Inflammatory macrophage treated with lipopolysaccharide for 1 hour (primary cell): Measurements from ENCODE around the gene FGF10.

ENCODE experiments used
- DNase-seq, 2 donors: peaks; one replicate each; pipeline ENCODE4 v3.0.0-alpha.2; 2020 to 2022

Gene FGF10

DNA sequence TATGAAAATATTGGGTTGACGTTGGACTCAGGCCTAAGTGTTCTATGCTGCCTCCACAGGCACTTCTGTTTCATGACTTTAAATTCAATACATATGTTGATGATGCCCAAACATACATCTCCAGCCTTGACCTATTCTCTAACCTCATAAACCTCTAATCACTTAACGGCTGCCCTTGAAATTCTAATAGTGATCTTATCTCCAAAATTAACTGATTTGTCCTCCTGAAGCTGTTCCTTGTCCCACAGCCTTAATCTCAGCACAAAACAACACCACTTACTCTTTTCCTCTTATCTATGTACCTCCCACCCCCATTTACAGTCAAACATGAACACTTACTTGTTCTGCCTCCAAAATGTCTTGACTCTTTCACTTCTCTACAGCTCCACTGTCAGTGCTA is 43.3 kb downstream of the FGF10 start:
- DNase-seq: no peak

DNA sequence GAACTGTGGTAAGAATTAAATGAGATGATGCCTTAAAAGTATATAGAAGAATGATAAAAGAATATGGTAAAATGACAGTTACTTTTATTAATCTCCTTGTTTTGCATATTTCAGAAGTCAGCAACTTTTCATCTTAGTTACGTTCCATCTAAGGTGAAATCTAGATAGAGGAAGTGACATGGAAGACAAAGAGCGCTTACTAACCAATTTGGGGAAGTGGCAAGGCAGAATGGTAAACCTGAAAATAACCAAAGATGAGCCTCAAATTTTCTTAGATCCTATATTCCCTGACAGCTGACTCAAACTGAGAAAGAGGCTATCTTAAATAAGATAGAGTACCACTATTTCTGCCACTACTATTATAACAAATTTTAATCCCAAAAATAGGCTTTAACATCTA is 52.5 kb downstream of the FGF10 start:
- no peak for DNase-seq

DNA sequence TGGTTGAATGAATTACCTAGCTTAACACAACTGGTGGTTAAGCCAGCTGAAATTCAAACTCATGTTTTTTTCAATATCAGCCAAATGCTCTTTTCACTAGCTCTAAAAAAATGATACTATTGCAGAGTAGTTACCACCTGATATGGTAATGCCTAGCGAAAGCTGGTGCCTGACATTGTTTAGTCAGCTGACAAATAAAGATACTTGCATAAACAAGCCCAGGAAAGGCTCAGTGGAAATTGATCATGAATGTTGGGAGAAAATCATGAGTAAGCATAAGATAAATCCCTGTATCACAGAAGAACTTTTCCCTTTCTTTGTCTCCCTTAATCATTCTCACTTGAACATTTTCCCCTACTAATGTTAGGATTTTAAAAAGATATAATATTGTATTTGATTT is 54.6 kb downstream of the FGF10 start:
- DNase-seq: no peak

DNA sequence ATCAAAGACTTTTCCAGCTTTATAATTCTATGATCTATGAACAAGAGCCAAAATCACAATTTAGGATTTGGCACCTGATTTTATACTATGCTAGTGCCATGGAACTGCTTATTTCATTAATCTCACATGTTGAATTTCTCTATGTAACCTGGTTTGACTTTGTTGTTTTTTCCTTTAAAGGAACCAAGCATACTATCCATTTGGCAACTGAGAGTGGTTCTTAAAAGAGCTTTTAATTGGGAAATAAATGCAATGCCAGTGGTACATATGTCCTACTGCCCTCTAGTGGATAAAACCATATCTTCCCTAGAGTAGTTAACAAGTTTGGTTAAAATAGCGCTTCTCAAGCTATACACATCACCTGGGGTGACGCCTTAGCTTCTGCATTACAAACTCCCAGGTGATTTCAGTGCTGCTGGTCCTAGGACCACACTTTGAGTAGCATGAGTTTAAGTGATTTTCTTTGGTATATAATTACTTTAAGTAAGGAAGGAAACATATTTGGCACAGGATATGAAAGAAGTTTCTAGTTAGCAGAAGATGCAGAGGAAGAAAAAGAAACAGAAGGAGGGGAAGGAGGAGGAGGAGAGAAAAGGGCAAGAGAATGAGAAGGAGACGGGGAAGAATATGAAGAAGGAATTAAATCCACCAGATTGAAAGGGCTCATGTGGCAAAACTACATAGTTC is 56.8 kb downstream of the FGF10 start:
- DNase-seq: peak; percentile 1 to 54

DNA sequence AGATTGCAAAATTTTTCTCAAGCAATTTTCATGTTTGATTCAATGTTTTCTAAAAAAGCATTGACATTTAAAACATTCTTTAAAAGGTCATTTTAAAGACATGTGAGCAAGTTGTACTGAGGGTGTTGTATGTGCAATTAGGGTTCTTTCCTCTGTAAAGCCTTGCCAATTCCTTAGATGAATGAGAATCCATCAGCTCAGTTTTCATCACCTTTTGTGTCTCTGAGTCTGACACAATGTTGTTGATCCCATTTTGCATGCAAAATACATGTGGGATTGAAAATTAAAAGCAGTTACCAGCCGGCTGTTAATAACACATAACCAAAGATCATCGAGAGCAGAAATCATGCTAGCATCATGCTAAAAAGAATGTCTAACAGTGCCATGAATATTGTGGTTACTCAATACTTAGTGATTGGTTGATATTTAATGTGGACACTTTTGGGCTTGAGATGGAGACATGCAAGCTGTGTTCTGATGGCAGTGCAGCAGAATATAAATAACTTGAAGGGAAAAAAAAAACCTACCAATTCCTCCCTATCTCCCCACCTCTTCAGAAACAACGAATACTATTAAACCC is 57.7 kb downstream of the FGF10 start:
- no peak for DNase-seq

DNA sequence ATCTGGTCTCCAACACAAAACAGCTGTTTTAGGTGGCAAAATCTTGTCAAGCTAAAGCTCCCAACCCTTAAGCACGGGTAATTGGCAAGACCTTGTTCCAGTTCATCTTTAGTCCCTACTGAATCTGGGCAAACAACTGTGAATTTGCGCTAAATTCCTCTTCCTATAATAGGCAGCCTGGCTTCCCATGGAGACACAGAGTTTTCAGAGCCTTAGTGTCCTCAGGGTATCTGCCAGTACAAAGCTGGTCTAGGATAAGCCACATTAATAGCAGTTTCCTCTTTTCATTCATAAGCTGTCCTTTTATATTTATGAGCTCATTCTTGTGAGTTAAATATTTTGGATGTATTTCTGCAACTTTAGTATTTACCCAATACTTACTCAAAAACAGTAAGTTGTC is 59.5 kb downstream of the FGF10 start:
- no peak for DNase-seq

DNA sequence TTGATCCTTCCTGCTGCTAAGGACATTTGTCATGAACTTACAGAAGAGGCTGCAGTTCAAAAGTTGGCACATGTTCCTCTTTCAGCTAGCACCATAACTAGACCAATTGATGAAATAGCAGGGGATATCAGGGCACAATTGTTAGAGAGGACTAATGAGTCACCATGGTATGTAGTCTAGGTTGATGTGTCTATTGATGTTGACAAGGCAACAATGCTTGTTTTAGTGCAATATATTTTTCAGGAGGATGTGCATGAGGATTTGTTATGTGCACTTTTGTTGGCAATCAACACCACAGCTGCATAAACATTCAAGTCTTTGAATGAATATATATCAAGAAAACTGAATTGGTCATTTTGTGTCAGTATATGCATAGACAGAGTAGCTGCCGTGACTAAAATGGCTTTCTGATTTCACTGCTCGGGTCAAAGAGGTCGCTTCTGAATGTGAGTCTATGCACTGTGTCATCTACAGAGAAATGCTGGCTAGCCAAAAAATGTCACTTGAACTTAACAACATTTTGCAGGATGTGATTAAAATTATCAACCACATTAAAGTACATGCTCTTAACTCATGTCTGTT is 68.0 kb downstream of the FGF10 start:
- no peak for DNase-seq

DNA sequence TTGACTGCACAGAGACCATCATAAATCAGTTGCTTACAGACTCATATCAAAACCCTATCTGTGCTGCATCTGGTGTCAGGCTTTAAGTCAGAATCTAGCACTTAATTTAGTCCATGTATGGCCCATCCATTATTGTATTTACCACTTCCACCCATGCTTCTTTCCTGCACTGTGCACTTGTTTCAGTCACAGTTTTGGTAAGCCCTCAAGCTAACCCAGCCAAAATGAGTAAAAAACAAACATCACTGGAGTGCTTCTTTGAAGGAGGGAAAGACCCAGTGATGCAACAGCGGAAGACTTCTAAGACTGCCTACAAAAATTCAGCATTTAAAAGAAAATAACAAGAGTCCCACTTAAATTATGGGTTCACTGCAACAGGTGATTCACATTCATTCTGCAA is 69.0 kb downstream of the FGF10 start:
- no peak for DNase-seq

DNA sequence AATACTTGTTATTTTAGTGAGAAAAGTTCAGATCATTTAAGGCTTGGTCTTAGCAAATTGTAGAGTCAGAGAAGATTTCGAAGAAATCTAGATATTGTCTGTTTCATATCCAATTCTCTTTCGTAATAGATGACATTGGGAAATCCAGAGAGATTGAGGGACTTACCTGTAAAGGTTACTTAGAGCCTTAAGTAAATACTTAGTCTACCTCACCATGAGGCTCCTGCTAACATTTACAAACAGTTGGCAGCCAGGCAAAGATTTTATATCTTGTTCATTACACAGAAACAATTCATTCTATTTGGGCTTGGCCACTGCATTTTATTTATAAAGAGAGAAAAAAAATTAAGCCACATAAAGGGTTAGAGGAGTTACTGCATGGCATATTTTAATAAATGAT is 70.3 kb downstream of the FGF10 start:
- DNase-seq: no peak

DNA sequence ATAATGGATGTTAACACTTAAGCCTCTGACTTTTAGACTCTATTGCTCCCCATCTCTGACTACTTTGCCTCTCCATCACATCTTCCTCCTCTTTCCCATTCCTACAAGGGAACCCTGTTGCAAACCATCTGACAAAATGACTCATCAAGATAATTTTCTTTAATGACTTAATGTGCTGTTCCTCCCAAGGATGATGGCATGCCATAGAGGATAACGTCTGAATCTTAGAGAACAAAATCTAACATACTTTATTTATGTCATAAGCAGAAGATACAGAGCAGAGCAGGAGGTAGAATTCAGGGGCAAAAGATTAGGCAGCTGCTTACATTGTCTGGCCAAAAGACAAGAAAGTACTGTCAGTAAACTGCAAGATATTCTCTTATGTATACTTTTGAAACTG is 76.8 kb downstream of the FGF10 start:
- DNase-seq: no peak

DNA sequence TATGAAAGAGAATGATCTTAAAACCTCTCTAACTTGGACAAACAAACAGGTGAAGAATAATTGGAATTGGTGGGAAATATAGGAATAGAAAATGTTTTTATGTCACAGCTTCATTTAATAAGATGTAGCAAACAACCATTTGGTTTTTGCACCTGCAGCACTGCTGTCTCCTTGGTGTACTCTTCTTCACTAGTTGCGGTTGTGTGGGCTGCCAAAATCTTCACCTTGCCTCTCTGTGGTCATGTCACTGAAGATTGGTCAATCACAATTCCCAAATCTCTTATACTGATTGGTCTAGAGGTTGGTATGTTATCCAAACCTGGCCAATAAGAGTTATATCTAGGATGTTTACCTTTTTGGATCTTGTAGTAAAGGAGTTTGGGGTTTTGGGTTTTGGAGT is 88.7 kb downstream of the FGF10 start:
- no peak for DNase-seq

DNA sequence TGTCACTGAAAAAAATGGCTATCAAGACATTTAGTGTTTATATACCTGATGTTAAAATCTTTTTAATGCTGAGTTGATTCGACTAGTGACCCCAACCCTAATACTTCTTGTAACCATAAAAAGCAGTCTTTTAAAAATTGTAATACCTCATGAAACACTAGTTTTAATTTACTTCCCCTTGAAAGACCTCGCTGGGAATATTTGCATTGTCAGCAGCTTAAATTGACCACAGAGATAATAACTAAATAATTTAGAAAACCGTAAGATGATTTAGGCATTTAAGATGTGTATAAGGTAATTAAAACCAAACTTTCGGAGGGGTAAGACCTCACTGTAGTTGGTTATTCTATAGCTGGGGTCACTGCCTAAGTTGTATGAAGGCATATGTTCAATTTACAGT is 89.8 kb downstream of the FGF10 start:
- no peak for DNase-seq

DNA sequence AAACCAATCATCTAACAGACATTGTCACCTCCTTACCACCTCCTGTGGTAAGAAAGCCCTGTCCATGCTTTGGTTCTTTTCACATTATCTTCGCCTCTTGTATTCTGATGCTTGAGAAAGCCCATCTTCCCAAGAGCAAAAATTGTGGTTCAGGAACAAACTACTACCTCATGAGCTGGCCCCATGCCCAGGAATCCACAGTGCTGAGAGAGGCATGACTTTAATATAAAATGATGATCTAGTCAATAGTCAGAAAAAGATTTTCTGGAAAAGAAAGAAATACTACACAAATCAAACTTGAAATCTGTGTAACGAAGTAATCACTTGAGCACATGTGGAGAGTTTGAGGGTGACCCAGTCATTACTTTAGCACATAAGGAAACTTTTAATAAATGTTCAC is 94.7 kb downstream of the FGF10 start:
- DNase-seq: no peak

DNA sequence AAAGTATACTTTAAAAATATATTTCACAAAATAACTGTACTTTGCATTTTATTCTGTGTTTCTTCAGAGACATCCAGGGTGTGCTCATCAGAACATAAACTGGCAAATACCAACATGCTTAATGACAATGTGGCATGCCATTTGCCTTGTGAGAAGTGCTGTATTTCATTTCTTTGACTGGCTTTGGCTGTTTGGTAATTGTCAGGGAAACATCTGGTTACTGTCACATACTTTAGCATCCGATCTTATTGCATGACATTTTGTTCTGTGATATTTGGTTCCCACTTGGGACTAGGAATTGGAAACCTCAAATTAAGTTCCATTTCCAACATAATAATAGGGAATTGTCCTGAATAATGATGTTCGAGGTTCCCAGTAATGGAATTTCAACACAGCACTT is 96.5 kb downstream of the FGF10 start:
- no peak for DNase-seq

DNA sequence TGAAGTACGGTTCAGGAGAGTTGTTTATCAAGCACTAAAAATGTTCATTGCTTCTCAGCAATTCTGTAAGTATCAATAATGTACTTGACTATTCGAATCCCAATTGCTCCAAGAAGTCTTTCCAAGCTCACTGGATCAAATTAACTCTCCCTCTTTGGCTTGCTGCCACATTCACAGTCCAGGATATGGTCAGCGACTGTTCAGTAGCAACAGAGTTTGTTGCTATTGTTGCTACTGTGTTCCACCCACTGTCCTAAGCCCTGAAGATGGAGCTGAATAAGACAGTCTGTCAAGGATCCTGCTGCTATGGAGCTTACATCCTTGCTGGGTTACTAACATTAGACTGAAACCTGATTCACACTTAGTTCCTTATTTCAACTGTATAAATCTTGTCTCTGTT is 110.8 kb downstream of the FGF10 start:
- no peak for DNase-seq

DNA sequence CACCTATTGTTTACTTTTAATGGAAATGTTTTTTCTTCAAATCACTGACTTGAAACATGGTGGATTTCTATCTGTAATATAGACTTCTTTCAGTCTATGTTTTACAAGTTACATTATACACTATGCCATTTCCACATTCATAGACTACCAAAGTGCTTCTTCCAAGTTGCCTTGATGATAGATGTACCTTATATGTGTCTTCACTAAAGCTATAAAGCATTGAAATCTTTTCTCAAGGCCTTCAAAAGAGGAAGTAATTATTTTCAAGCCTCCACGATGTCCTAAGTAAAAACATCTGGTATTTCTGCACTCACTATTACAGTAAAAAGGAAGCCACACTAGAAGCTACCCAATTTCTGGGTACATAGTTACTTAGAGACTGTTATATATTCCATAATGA is 113.3 kb downstream of the FGF10 start:
- DNase-seq: no peak

DNA sequence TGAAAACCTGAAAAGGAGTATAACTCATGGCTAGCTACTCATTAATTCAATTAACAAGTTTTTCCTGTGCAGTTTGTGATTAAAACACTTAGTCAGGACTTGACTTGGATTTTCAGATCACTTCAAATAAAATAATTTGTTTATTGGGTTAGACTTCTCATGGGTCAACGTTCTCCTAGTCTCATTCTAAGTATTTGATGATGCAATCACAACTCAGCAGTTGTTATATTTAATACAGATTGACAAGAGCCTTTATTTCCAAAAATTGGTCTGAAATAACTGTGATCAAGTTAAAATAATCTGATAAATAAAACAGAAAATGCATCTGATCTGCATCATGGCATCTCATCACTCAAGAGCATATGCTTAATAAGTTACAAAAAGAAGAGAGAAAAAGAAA is 113.9 kb downstream of the FGF10 start:
- DNase-seq: no peak

DNA sequence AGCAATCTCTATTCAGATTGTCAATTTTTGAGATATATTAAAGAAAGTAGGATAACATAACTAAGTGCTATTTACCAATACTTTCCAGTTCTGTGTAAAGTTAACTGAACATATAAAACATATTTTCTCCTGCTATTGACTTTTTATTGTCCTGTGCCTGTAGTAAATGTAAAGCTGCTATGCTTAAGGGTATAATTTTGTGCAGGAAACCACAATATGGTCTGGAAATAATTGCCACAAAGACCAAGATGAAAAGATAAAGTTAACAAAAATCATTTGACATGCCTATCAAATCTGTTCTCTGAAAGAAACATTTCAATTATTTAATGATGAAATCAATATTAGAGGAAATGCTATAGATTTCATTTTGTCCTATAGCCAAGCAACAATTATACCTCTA is 121.3 kb downstream of the FGF10 start:
- DNase-seq: no peak

DNA sequence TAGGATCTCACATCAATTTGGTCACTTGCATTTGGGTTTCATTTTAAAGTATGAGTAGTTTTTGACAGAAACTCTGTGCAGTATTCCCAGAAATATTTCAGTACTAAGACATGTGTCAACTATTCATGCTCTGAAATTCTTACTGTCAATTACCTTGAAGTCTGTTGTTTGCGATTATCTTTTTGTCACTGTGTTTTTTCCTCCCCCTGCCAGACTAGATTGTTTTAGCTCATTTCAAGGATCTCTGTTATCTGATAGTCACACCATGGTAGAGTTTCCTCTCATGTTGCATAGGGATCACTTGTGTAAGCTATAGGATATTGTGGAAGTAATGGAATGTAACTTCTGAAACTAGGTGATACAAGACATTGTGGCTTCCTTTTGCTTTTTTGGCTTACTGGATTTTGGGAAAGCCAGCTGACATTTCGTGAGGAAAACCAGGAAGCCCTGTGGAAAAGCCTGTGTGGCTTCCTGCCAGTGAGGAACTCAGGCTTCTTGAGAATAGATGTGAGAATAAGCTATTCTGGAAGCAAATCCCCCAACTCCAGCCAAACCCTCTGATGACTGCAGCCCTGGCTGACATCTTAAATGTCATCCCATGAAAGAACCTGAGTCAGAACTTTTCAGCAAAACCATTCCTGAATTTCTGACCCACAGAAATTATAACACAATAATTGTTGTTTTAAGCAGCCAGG is 122.2 kb downstream of the FGF10 start:
- no peak for DNase-seq

DNA sequence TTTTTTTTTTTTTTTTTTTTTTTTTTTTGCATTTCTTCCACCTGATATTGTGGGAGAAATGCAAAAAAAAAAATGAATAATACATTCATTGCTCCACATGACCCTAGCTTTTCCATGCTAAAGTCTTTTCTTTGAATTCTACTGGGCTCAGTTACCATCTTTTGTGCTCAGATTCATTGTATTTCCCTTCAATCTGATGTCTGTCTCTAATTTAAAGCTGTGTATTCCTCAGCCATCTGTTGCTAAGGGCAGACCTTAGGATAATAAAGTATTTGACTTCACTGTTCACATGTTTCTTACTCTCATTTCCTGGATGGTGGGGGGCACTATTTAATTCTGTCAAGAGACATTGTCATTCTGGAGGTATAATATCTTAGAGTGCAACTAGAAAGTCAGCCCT is 123.5 kb downstream of the FGF10 start:
- no peak for DNase-seq

DNA sequence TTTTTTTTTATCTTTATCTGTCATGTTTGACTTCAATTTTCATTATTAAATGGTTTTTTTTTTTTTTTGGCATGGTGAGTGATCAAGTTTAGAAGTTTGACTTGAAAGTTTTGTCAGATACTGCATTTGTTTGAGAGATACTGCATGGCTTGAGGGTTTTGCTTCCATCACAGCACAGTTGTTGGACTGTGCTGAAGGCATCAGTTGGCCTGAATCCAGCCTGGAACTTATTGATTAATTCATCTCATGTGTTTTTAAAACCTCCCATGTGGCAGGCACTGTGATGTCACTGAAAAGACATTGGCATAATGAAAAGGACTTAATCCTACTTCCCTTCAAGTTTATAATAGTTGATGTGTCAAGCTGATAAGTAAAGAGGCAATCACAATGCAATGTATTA is 128.4 kb downstream of the FGF10 start:
- DNase-seq: no peak

DNA sequence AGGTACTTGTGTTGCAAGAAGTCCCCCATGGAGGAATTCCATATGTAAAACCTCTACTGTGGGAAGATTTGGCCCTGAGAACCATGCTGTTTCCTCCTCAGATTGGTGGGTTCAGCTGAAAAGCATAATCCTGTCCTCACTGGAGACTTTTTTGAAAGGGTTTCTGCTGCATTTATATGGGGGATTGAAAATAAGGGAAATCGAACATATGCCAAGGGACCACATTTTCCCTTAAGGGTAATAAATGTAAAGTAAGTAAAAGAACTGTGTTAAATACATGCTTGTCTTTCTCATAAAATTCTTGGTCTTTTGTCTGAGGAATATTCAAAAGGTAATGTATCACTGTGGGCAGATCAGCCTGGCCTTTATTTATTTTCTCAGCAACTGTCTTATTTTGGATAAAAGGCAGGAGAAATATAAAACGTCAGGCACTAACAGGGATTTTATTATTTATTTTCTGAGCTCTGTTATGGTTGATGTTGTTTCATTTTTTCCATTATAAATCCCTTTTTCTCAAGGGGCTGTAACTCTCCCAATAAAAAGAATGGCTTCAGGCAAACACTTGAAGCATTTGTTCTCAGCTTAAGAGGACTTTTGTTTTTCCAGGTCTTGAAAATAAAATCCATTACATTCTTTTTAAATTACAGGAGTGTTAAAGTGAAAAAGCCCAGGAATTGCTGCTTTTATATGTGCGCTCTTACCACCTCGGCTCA is 131.4 kb downstream of the FGF10 start:
- no peak for DNase-seq

DNA sequence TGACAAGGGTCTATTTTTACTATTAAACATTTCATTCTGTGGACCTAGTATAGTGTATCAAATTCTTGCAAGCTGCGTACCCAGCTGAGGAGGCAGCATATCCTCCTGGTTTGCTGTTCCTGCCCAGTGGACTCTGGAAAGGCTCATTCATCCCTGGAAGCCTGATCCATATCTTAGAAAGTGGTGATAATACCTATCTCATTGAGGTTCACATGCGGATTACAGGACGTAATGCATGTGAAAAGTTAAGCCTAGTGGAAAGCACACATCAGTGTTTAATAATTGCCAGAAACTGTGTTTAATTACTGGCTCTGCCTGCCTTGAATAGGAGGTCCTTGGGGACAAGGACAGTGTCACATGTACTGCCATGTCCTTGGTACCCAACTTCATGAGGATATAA is 132.0 kb downstream of the FGF10 start:
- no peak for DNase-seq
